B cell (primary cell): ENCODE data around the gene RARS1. TPM values are rescaled to one million over a fixed set of nuclear protein-coding genes. Genes with fewer than 3 reads are reported as not detected.

ENCODE experiments used
- ATAC-seq: fragments of 200-7000 bp; cut with Tn5 transposase; one replicate; pipeline ENCODE4 v1.10.0; 2021; ENCODE audit warnings: low read depth, mild to moderate bottlenecking, moderate number of reproducible peaks, moderate library complexity
- CTCF ChIA-PET: fragments of 350-600 bp; sonication (Branson Sonifier 250); formaldehyde crosslinking; loops from one replicate; lab custom pipeline; 2021; ENCODE audit warnings: antibody characterized with exemption, inconsistent platforms; lab: Charles Lee
- POLR2A ChIA-PET: fragments of 350-600 bp; sonication (Branson Sonifier 250); formaldehyde crosslinking; loops from one replicate; lab custom pipeline; 2021; ENCODE audit warnings: antibody characterized with exemption; lab: Charles Lee
- DNase-seq: peaks from one replicate; pipeline ENCODE4 v3.0.0; 2013
- H2AFZ ChIP-seq: 2 replicates; pipeline ENCODE4 v1.6.1; 2012; ENCODE audit warnings: mild to moderate bottlenecking, low read depth, low read length; ENCODE audit not compliant: insufficient read depth, poor library complexity, severe bottlenecking
- H3K27ac ChIP-seq, 2 donors: 1 replicate in 1 of 2; 2 replicates in 1 of 2; pipeline ENCODE4 v1.5.1; 2012 to 2013; ENCODE audit warnings: low read length in 2 of 2, mild to moderate bottlenecking in 2 of 2, moderate library complexity in 1 of 2
- H3K27me3 ChIP-seq, 4 experiments: fragments of 200-600 bp in 1 of 4; sonication (generic) in 1 of 4; replicated peaks in 1 of 4; 1 replicate in 2 of 4; 2 replicates in 2 of 4; pipeline versions ENCODE4 v1.6.1 to v1.7.0; 2013 to 2016; ENCODE audit warnings: low read length in 3 of 4, mild to moderate bottlenecking in 2 of 4, mixed read lengths in 1 of 4, moderate library complexity in 1 of 4; ENCODE audit not compliant: insufficient read depth in 4 of 4, control insufficient read depth in 3 of 4; ENCODE audit errors: control extremely low read depth in 1 of 4
- H3K36me3 ChIP-seq, 2 experiments: replicated peaks in 1 of 2; 1 replicate in 1 of 2; 2 replicates in 1 of 2; pipeline versions ENCODE4 v1.6.1 to v1.7.1; 2013; ENCODE audit warnings: low read length in 1 of 2; ENCODE audit not compliant: insufficient read depth in 2 of 2, control insufficient read depth in 1 of 2; ENCODE audit errors: control extremely low read depth in 1 of 2, extremely low read depth in 1 of 2
- H3K4me1 ChIP-seq, 2 donors: fragments of 200-600 bp in 1 of 2; sonication (generic) in 1 of 2; 1 replicate in 1 of 2; 2 replicates in 1 of 2; pipeline versions ENCODE4 v1.5.1 to v1.6.1; 2013 to 2017; ENCODE audit warnings: low read length in 2 of 2; ENCODE audit not compliant: control insufficient read depth in 2 of 2, insufficient read depth in 2 of 2
- H3K4me2 ChIP-seq: replicated peaks from 2 replicates; pipeline ENCODE3; 2012; ENCODE audit warnings: mild to moderate bottlenecking, low read depth, low read length; ENCODE audit not compliant: poor library complexity, severe bottlenecking
- H3K4me3 ChIP-seq, 5 experiments: fragments of 200-600 bp in 1 of 5; sonication (generic) in 1 of 5; 1 replicate in 3 of 5; 2 replicates in 2 of 5; pipeline versions ENCODE4 v1.5.1 to v1.7.0; 2011 to 2016; ENCODE audit warnings: low read length in 4 of 5, mild to moderate bottlenecking in 4 of 5, low read depth in 2 of 5, control low read depth in 1 of 5, moderate library complexity in 1 of 5; ENCODE audit not compliant: insufficient read depth in 1 of 5; ENCODE audit errors: control extremely low read depth in 1 of 5, extremely low read depth in 1 of 5
- H3K79me2 ChIP-seq: fragments of 200-600 bp; sonication (generic); one replicate; pipeline ENCODE4 v1.6.0; 2016; ENCODE audit warnings: low read length; ENCODE audit not compliant: control insufficient read depth, insufficient read depth
- H3K9ac ChIP-seq: fragments of 200-600 bp; sonication (generic); 2 replicates; pipeline ENCODE4 v1.6.1; 2017; ENCODE audit warnings: mild to moderate bottlenecking, low read length, moderate library complexity
- H3K9me3 ChIP-seq, 3 donors: one replicate each; pipeline versions ENCODE4 v1.6.1 to v1.7.1; 2013; ENCODE audit warnings: low read length in 2 of 3; ENCODE audit not compliant: control insufficient read depth in 2 of 3, insufficient read depth in 1 of 3; ENCODE audit errors: control extremely low read depth in 1 of 3
- H4K20me1 ChIP-seq: 2 replicates; pipeline ENCODE4 v1.6.0; 2012; ENCODE audit warnings: mild to moderate bottlenecking, low read length; ENCODE audit not compliant: insufficient read depth, control insufficient read depth, poor library complexity, severe bottlenecking
- H3K27ac Mint-ChIP-seq: one replicate; pipeline ENCODE4 v1.8.0; 2021; ENCODE audit warnings: mixed read lengths
- H3K27me3 Mint-ChIP-seq: one replicate; pipeline ENCODE4 v1.8.0; 2021; ENCODE audit warnings: mixed read lengths
- H3K4me1 Mint-ChIP-seq: one replicate; pipeline ENCODE4 v1.8.0; 2021; ENCODE audit warnings: mixed read lengths
- H3K4me3 Mint-ChIP-seq: one replicate; pipeline ENCODE4 v1.8.0; 2021; ENCODE audit warnings: mixed read lengths
- H3K9me3 Mint-ChIP-seq: one replicate; pipeline ENCODE4 v1.8.0; 2022; ENCODE audit warnings: mixed read lengths; ENCODE audit not compliant: insufficient read depth
- EZH2 ChIP-seq: IDR thresholded peaks from 2 replicates; pipeline ENCODE4 v1.6.1; 2012; ENCODE audit warnings: borderline replicate concordance, low read depth, mild to moderate bottlenecking, moderate library complexity, low read length; ENCODE audit not compliant: insufficient read depth, poor library complexity, severe bottlenecking
- WGBS: methylation state at CpG from one replicate; pipeline ENCODE4 v1.1.5; 2013; ENCODE audit warnings: missing lambda C conversion rate; ENCODE audit not compliant: insufficient coverage; 5-methylcytosine and 5-hydroxymethylcytosine counted together
- intact Hi-C: fragments of 100-400 bp; cut with micrococcal nuclease; formaldehyde crosslinking; loops from one replicate; pipeline ENCODE4 v1.10.0; 2022
- polyA plus RNA-seq: library from polyadenylated mRNA; depleted of rRNA; stranded (reverse); fragments of >200 nt; gene quantifications from 2 replicates; pipeline ENCODE4 v1.2.3, GENCODE V29; 2012
- total RNA-seq, 2 donors: library from RNA; stranded (reverse); fragments of 120-200 nt in 1 of 2; gene quantifications; 1 replicate in 1 of 2; 2 replicates in 1 of 2; pipeline versions ENCODE4 v1.2.3 to v1.2.4, GENCODE V29; 2013 to 2022
- TF ChIP-seq, protein P1 (sequence below): fragments of 200-600 bp; IDR thresholded peaks from one replicate; pipeline ENCODE4 v1.8.0; 2022; ENCODE audit warnings: antibody characterized with exemption, mild to moderate bottlenecking

The RARS1 gene
- total and polyA plus RNA-seq, 2 donors (not counting 1 experiment from before 2014, with no cell fraction given): 12.9 to 69.4 TPM

DNA sequence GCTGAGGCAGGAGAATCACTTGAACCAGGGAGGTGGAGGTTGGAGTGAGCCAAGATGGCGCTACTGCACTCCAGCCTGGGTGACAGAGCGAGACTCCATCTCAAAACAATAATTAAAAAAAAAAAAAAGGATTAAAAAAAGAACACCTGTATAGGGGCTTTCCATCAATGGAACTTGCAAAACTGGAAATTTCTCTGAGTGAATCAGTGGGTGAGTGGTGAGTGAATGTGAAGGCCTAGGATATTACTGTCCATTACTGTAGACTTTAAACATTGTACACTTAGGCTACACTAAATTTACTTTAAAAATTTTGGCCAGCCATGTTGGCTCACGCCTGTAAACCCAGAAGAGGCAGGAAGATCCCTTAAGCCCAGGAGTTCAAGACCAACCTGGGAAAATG lies 5.7 kb upstream of the RARS1 start:
- Mint-ChIP-seq H3K27ac (no peak overlapping the region), H3K4me3 (no peak overlapping the region), H3K9me3 (no peaks in the 10 kb centered on the region), H3K4me1 (peaks cover 15% of the 10 kb centered on the region), H3K27me3 (peaks cover 5% of the 10 kb centered on the region)
- Histone ChIP-seq H3K4me2 (no peak overlapping the region), H3K27me3 (peaks cover 0 to 6% (median 0%) of the 10 kb centered on the region in 4 experiments), H3K36me3 (no peaks in the 10 kb centered on the region), H2AFZ (no peak overlapping the region), H3K9me3 (no peaks in the 10 kb centered on the region), H3K27ac (no peak overlapping the region), H3K79me2 (peaks cover 2% of the 10 kb centered on the region), H3K9ac (no peak overlapping the region), H3K4me3 (no peak overlapping the region), H4K20me1 (no peaks in the 10 kb centered on the region), H3K4me1 (peaks cover 0 to 2% of the 10 kb centered on the region in 2 donors)
- no CpG with 5 or more reads among the region's 3 CpGs for WGBS
- intact Hi-C loops: no loop called here
- no peak for DNase-seq
- ChIA-PET POLR2A (no interaction called here), CTCF (interaction anchor here (1.5 kb wide), 1 partner anchor 211 kb away, joined by 3 read pairs; no protein-coding TSS in a partner anchor)
- ATAC-seq: no peak
- TF ChIP-seq, protein P1, sequence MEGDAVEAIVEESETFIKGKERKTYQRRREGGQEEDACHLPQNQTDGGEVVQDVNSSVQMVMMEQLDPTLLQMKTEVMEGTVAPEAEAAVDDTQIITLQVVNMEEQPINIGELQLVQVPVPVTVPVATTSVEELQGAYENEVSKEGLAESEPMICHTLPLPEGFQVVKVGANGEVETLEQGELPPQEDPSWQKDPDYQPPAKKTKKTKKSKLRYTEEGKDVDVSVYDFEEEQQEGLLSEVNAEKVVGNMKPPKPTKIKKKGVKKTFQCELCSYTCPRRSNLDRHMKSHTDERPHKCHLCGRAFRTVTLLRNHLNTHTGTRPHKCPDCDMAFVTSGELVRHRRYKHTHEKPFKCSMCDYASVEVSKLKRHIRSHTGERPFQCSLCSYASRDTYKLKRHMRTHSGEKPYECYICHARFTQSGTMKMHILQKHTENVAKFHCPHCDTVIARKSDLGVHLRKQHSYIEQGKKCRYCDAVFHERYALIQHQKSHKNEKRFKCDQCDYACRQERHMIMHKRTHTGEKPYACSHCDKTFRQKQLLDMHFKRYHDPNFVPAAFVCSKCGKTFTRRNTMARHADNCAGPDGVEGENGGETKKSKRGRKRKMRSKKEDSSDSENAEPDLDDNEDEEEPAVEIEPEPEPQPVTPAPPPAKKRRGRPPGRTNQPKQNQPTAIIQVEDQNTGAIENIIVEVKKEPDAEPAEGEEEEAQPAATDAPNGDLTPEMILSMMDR: no peak
- TF ChIP-seq EZH2: no peak

DNA sequence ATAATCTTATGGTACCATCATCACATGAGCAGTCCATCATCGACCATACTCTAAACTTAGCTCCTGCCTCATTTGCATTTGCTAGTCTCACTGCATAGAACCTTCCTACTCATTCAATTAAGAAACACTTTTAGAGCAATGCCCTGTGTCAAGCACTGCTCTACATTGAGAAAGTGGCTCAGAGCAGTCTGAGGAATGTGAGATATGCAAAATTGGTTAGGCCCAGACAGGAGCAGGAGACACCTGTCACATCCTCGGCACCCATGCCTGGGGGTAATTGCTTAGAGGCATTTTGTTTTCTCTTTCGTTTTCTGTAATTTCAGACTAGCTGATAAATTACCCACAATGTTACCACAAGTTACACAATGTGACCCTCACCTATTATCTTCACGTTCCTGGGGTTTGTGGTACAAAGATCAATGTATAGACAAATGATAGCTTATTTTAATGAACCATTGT lies 4.9 kb upstream of the RARS1 start:
- H3K27ac Mint-ChIP-seq: no peak overlapping the region
- H3K4me1 Mint-ChIP-seq: peaks cover 22% of the 10 kb centered on the region
- POLR2A ChIA-PET: no interaction called here
- ATAC-seq (peak; percentile 16), DNase-seq (peak; percentile 23)
- H4K20me1 ChIP-seq: no peaks in the 10 kb centered on the region
- H3K4me2 ChIP-seq: no peak overlapping the region
- no peaks in the 10 kb centered on the region for H3K36me3 ChIP-seq
- no peak overlapping the region for H3K9ac ChIP-seq
- CTCF ChIA-PET: interaction anchor here (1.5 kb wide), 1 partner anchor 212 kb away, joined by 3 read pairs; no protein-coding TSS in a partner anchor
- peak overlapping the region; percentile 16 for H2AFZ ChIP-seq
- H3K27me3 ChIP-seq: peaks cover 0 to 6% (median 0%) of the 10 kb centered on the region in 4 experiments
- peaks cover 7% of the 10 kb centered on the region for H3K79me2 ChIP-seq
- 29% methylated on average over 1 of the region's 4 CpGs for whole genome bisulfite sequencing
- H3K4me3 ChIP-seq: no peak overlapping the region
- H3K9me3 ChIP-seq: no peaks in the 10 kb centered on the region
- H3K27me3 Mint-ChIP-seq: peaks cover 5% of the 10 kb centered on the region
- no peaks in the 10 kb centered on the region for H3K9me3 Mint-ChIP-seq
- TF ChIP-seq, protein P1: no peak
- no peak for TF ChIP-seq EZH2
- H3K27ac ChIP-seq: no peak overlapping the region
- intact Hi-C loops: no loop called here
- peak overlapping the region; percentile 33 for H3K4me3 Mint-ChIP-seq
- H3K4me1 ChIP-seq: peaks cover 5 to 7% of the 10 kb centered on the region in 2 donors
